Measurements from ENCODE around the gene FILIP1L. TPM values are rescaled to one million over a fixed set of nuclear protein-coding genes. Genes with fewer than 3 reads are reported as not detected.

FILIP1L gene
- total RNA-seq, 1 donor from 2014 or later = 33.4 TPM

- no peak overlapping the region for H3K4me3 ChIP-seq (ENCODE audit: low read depth, low read length)
- DNase-seq (ENCODE audit: low read depth) = no peak
- TF ChIP-seq, protein P1, sequence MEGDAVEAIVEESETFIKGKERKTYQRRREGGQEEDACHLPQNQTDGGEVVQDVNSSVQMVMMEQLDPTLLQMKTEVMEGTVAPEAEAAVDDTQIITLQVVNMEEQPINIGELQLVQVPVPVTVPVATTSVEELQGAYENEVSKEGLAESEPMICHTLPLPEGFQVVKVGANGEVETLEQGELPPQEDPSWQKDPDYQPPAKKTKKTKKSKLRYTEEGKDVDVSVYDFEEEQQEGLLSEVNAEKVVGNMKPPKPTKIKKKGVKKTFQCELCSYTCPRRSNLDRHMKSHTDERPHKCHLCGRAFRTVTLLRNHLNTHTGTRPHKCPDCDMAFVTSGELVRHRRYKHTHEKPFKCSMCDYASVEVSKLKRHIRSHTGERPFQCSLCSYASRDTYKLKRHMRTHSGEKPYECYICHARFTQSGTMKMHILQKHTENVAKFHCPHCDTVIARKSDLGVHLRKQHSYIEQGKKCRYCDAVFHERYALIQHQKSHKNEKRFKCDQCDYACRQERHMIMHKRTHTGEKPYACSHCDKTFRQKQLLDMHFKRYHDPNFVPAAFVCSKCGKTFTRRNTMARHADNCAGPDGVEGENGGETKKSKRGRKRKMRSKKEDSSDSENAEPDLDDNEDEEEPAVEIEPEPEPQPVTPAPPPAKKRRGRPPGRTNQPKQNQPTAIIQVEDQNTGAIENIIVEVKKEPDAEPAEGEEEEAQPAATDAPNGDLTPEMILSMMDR (conservative IDR thresholded peaks at IDR 0.05; ENCODE audit: low read depth, low read length) = no peak
Measured at GRCh38 chr3:99945328-99945995, 168.8 kb downstream of the FILIP1L start.

GRCh38 chr3:99943931-99944761, 170.2 kb downstream of the FILIP1L start:
- H3K4me3 ChIP-seq (ENCODE audit: low read depth, low read length) = no peak overlapping the region
- DNase-seq (ENCODE audit: low read depth) = no peak
- TF ChIP-seq, protein P1 (conservative IDR thresholded peaks at IDR 0.05; ENCODE audit: low read depth, low read length) = no peak

- TF ChIP-seq, protein P1 (conservative IDR thresholded peaks at IDR 0.05; ENCODE audit: low read depth, low read length) = no peak
- H3K4me3 ChIP-seq (ENCODE audit: low read depth, low read length) = no peak overlapping the region
- no peak for DNase-seq (ENCODE audit: low read depth)
Measured at GRCh38 chr3:99941211-99941610, 173.1 kb downstream of the FILIP1L start.

- H3K4me3 ChIP-seq (ENCODE audit: low read depth, low read length) = no peak overlapping the region
- TF ChIP-seq, protein P1 (conservative IDR thresholded peaks at IDR 0.05; ENCODE audit: low read depth, low read length) = no peak
- no peak for DNase-seq (ENCODE audit: low read depth)
Measured at GRCh38 chr3:99940350-99940749, 174.0 kb downstream of the FILIP1L start.

GRCh38 chr3:99939876-99940275, 174.4 kb downstream of the FILIP1L start:
- DNase-seq (ENCODE audit: low read depth) = no peak
- TF ChIP-seq, protein P1 (conservative IDR thresholded peaks at IDR 0.05; ENCODE audit: low read depth, low read length) = no peak
- no peak overlapping the region for H3K4me3 ChIP-seq (ENCODE audit: low read depth, low read length)

GRCh38 chr3:99938270-99938911, 175.9 kb downstream of the FILIP1L start:
- H3K4me3 ChIP-seq (ENCODE audit: low read depth, low read length) = no peak overlapping the region
- TF ChIP-seq, protein P1 (conservative IDR thresholded peaks at IDR 0.05; ENCODE audit: low read depth, low read length) = no peak
- DNase-seq (ENCODE audit: low read depth) = no peak
